Smooth muscle cell (in vitro differentiated cells): Measurements from ENCODE around the gene PSMA6. TPM values are rescaled to one million over a fixed set of nuclear protein-coding genes. Genes with fewer than 3 reads are reported as not detected.
A peak's percentile ranks its signal among the peaks of the same experiment; 100 is the strongest.

Experiments
- DNase-seq: peaks from one replicate; lab custom pipeline; 2025; ENCODE audit not compliant: unreplicated experiment; lab: John Stamatoyannopoulos, UW
- H2AFZ ChIP-seq: fragments of 200-600 bp; sonication (generic); 2 replicates; pipeline ENCODE4 v1.6.0; 2016; ENCODE audit warnings: antibody characterized with exemption, low read depth, mild to moderate bottlenecking
- H3F3A ChIP-seq: fragments of 200-600 bp; sonication (generic); 2 replicates; pipeline ENCODE4 v1.6.0; 2017; ENCODE audit warnings: antibody characterized with exemption, low read depth
- H3K27ac ChIP-seq: fragments of 200-600 bp; sonication (generic); 2 replicates; pipeline ENCODE4 v1.5.1; 2016; ENCODE audit warnings: low read depth, mild to moderate bottlenecking
- H3K27me3 ChIP-seq: fragments of 200-600 bp; sonication (generic); 2 replicates; pipeline ENCODE4 v1.6.1; 2016; ENCODE audit warnings: low read depth, mild to moderate bottlenecking
- H3K36me3 ChIP-seq: fragments of 200-600 bp; sonication (generic); 2 replicates; pipeline ENCODE4 v1.5.1; 2016; ENCODE audit warnings: low read depth
- H3K4me1 ChIP-seq: fragments of 200-600 bp; sonication (generic); 2 replicates; pipeline ENCODE4 v1.5.1; 2016; ENCODE audit warnings: low read depth
- H3K4me2 ChIP-seq: fragments of 200-600 bp; sonication (generic); 2 replicates; pipeline ENCODE4 v1.6.0; 2016; ENCODE audit warnings: mild to moderate bottlenecking
- H3K4me3 ChIP-seq: fragments of 200-600 bp; sonication (generic); 2 replicates; pipeline ENCODE4 v1.5.1; 2016; ENCODE audit warnings: mild to moderate bottlenecking
- H3K79me2 ChIP-seq: fragments of 200-600 bp; sonication (generic); 2 replicates; pipeline ENCODE4 v1.6.0; 2016; ENCODE audit warnings: low read depth, mild to moderate bottlenecking
- H3K9ac ChIP-seq: fragments of 200-600 bp; sonication (generic); 2 replicates; pipeline ENCODE4 v1.6.0; 2016; ENCODE audit warnings: low read depth
- H3K9me3 ChIP-seq: fragments of 200-600 bp; sonication (generic); replicated peaks from 2 replicates; pipeline ENCODE4 v1.5.1; 2016; ENCODE audit warnings: low read depth
- H4K20me1 ChIP-seq: fragments of 200-600 bp; sonication (generic); 2 replicates; pipeline ENCODE4 v1.6.0; 2016; ENCODE audit warnings: low read depth
- WGBS: methylation state at CpG from one replicate; pipeline ENCODE4 v1.1.7; 2016; ENCODE audit warnings: low lambda C conversion rate; 5-methylcytosine and 5-hydroxymethylcytosine counted together
- polyA plus RNA-seq: library from polyadenylated mRNA; unstranded; fragments of >200 nt; fragmentation: Nextera tagmentation; extraction: Ambion mirVana; gene quantifications from 2 replicates; pipeline ENCODE4 v1.2.1, GENCODE V29; 2016
- total RNA-seq: library from RNA; depleted of rRNA; stranded (reverse); fragments of >200 nt; gene quantifications from 2 replicates; pipeline ENCODE4 v1.2.3, GENCODE V29; 2014
- TF ChIP-seq, protein P1 (sequence below): fragments of 200-600 bp; sonication (generic); IDR thresholded peaks from 2 replicates; pipeline ENCODE4 v1.5.1; 2017; ENCODE audit warnings: borderline replicate concordance, mild to moderate bottlenecking, antibody characterized with exemption; ENCODE audit not compliant: insufficient read depth, poor library complexity, severe bottlenecking

The PSMA6 gene
- total and polyA plus RNA-seq, 2 experiments from 2014 or later, result 251 to 315 TPM

- DNase-seq, result no peak
- H3K79me2 ChIP-seq, result no peaks in the 10 kb centered on the region
- TF ChIP-seq, protein P1, sequence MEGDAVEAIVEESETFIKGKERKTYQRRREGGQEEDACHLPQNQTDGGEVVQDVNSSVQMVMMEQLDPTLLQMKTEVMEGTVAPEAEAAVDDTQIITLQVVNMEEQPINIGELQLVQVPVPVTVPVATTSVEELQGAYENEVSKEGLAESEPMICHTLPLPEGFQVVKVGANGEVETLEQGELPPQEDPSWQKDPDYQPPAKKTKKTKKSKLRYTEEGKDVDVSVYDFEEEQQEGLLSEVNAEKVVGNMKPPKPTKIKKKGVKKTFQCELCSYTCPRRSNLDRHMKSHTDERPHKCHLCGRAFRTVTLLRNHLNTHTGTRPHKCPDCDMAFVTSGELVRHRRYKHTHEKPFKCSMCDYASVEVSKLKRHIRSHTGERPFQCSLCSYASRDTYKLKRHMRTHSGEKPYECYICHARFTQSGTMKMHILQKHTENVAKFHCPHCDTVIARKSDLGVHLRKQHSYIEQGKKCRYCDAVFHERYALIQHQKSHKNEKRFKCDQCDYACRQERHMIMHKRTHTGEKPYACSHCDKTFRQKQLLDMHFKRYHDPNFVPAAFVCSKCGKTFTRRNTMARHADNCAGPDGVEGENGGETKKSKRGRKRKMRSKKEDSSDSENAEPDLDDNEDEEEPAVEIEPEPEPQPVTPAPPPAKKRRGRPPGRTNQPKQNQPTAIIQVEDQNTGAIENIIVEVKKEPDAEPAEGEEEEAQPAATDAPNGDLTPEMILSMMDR, result no peak
- no peaks in the 10 kb centered on the region for H3K27me3 ChIP-seq
- H4K20me1 ChIP-seq, result no peaks in the 10 kb centered on the region
- WGBS, result 97% methylated on average over 14 of the region's 14 CpGs
- no peaks in the 10 kb centered on the region for H3K36me3 ChIP-seq
- H3K4me1 ChIP-seq, result peaks cover 25% of the 10 kb centered on the region
- H3K4me2 ChIP-seq, result no peak overlapping the region
- no peaks in the 10 kb centered on the region for H3K9me3 ChIP-seq
- no peak overlapping the region for H3K4me3 ChIP-seq
- H2AFZ ChIP-seq, result peak overlapping the region; percentile 66
- H3F3A ChIP-seq, result peaks cover 8% of the 10 kb centered on the region
- H3K27ac ChIP-seq, result no peak overlapping the region
- no peak overlapping the region for H3K9ac ChIP-seq
These were observed 48.7 kb downstream of the PSMA6 start for GRCh38 chr14:35340616-35341453.

GRCh38 chr14:35341454-35341750, 49.2 kb downstream of the PSMA6 start:
- DNase-seq, result no peak
- TF ChIP-seq, protein P1, result no peak
- H2AFZ ChIP-seq, result peak overlapping the region; percentile 66
- H3F3A ChIP-seq, result peaks cover 4% of the 10 kb centered on the region
- peaks cover 21% of the 10 kb centered on the region for H3K4me1 ChIP-seq
- H3K36me3 ChIP-seq, result no peaks in the 10 kb centered on the region
- H3K4me3 ChIP-seq, result no peak overlapping the region
- H3K4me2 ChIP-seq, result no peak overlapping the region
- no peaks in the 10 kb centered on the region for H3K79me2 ChIP-seq
- 55% methylated on average over 4 of the region's 4 CpGs for WGBS
- H3K9ac ChIP-seq, result no peak overlapping the region
- H3K27ac ChIP-seq, result no peak overlapping the region
- no peaks in the 10 kb centered on the region for H4K20me1 ChIP-seq
- H3K27me3 ChIP-seq, result no peaks in the 10 kb centered on the region
- H3K9me3 ChIP-seq, result no peaks in the 10 kb centered on the region

DNA sequence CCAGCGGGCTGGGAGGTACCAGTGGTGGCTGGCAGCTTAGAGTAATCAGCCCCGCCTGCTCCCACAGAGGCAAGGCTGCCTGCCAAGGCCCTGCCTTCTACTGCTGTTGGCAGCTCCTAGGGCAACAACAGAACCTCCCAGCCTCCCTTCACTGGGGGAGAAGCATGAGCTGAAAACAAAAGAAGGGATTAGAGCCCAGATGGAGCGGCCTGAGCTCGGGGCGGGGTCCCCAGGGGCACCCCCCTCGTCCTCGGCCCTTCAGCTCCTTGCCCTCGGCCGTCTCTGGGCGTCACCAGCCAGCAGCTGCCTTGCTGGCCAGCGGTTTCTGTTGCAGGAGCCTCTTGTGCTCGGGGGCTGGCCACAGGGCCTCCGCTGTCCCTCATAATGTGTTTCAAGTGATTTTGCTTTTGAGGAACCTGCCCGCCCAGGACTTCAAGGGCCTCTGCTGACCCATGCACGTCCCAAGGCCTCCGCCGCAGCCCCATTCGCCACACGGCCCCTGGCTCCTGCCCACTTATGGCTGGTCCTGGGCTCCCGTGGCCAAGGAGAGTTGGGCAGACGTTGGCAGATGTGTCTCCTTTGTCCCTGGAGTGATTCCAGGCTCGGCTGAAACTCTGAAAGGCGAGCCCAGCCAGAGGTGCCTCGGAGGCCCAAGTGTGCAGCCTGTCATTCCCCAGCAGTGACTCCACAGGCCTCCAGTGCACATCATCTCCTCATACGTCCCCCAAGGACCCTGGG, 49.7 kb downstream of the PSMA6 start:
- peaks cover 16% of the 10 kb centered on the region for H3K4me1 ChIP-seq
- H3K9me3 ChIP-seq, result no peaks in the 10 kb centered on the region
- no peaks in the 10 kb centered on the region for H3K36me3 ChIP-seq
- H4K20me1 ChIP-seq, result no peaks in the 10 kb centered on the region
- peak; percentile 41 for DNase-seq
- no peak overlapping the region for H3K9ac ChIP-seq
- TF ChIP-seq, protein P1, result no peak
- 75% methylated on average over 25 of the region's 25 CpGs for WGBS
- no peak overlapping the region for H3K27ac ChIP-seq
- H3F3A ChIP-seq, result peaks cover 2% of the 10 kb centered on the region
- H3K79me2 ChIP-seq, result no peaks in the 10 kb centered on the region
- H2AFZ ChIP-seq, result peak overlapping the region; percentile 66
- no peaks in the 10 kb centered on the region for H3K27me3 ChIP-seq
- H3K4me2 ChIP-seq, result peak overlapping the region; percentile 29
- H3K4me3 ChIP-seq, result no peak overlapping the region
